ENCODE measurements around the gene HPS6.
"Not testable (repeated sequence)": the region's sequence is repeated elsewhere in the genome, so short reads cannot be mapped to it uniquely, and the experiment has no call there.

HPS6 gene

GRCh38 chr10:102064868-102065560 lies at the start of gene HPS6:
HPS6 (plus strand) TSS chr10:102065349; CDS start chr10:102065475, 126 bp downstream.
- peak; percentile 83 to 86 for DNase-seq (ENCODE audit: extremely low read depth in 1 of 2, low read depth in 1 of 2)

- DNase-seq (ENCODE audit: extremely low read depth in 1 of 2, low read depth in 1 of 2), result no peak
Measured at GRCh38 chr10:102016416-102016815, 48.7 kb upstream of the HPS6 start.

GRCh38 chr10:102017295-102017694 lies 47.9 kb upstream of the HPS6 start:
- DNase-seq (ENCODE audit: extremely low read depth in 1 of 2, low read depth in 1 of 2), result no peak

- DNase-seq (ENCODE audit: extremely low read depth in 1 of 2, low read depth in 1 of 2), result no peak
Measured at GRCh38 chr10:102020938-102021337, 44.2 kb upstream of the HPS6 start.

GRCh38 chr10:102024799-102025198 lies 40.4 kb upstream of the HPS6 start:
- no peak for DNase-seq (ENCODE audit: extremely low read depth in 1 of 2, low read depth in 1 of 2)

- no peak for DNase-seq (ENCODE audit: extremely low read depth in 1 of 2, low read depth in 1 of 2)
Measured at GRCh38 chr10:102027261-102027660, 37.9 kb upstream of the HPS6 start.

- DNase-seq (ENCODE audit: extremely low read depth in 1 of 2, low read depth in 1 of 2), result no peak
Measured at GRCh38 chr10:102033787-102034186, 31.4 kb upstream of the HPS6 start.

- not testable (repeated sequence) for DNase-seq (ENCODE audit: extremely low read depth in 1 of 2, low read depth in 1 of 2)
Measured at GRCh38 chr10:102035807-102036206, 29.3 kb upstream of the HPS6 start.

- DNase-seq (ENCODE audit: extremely low read depth in 1 of 2, low read depth in 1 of 2), result no peak
Measured at GRCh38 chr10:102038410-102038809, 26.7 kb upstream of the HPS6 start.

GRCh38 chr10:102040305-102041050 lies 24.7 kb upstream of the HPS6 start:
- DNase-seq (ENCODE audit: extremely low read depth in 1 of 2, low read depth in 1 of 2), result no peak

GRCh38 chr10:102045292-102045691 lies 19.9 kb upstream of the HPS6 start:
- no peak for DNase-seq (ENCODE audit: extremely low read depth in 1 of 2, low read depth in 1 of 2)

GRCh38 chr10:102046095-102046494 lies 19.1 kb upstream of the HPS6 start:
- DNase-seq (ENCODE audit: extremely low read depth in 1 of 2, low read depth in 1 of 2), result no peak

- DNase-seq (ENCODE audit: extremely low read depth in 1 of 2, low read depth in 1 of 2), result not testable (repeated sequence)
Measured at GRCh38 chr10:102054881-102055646, 10.1 kb upstream of the HPS6 start.

GRCh38 chr10:102055647-102056419 lies 9.3 kb upstream of the HPS6 start, which contains the start of gene ARMH3:
ARMH3 (minus strand) TSS chr10:102056173; CDS start chr10:102040114, 16,059 bp downstream.
- peak; percentile 79 to 87 for DNase-seq (ENCODE audit: extremely low read depth in 1 of 2, low read depth in 1 of 2)

GRCh38 chr10:102059987-102060386 lies 5.2 kb upstream of the HPS6 start:
- DNase-seq (ENCODE audit: extremely low read depth in 1 of 2, low read depth in 1 of 2), result no peak

- no peak for DNase-seq (ENCODE audit: extremely low read depth in 1 of 2, low read depth in 1 of 2)
Measured at GRCh38 chr10:102064503-102064867, 664 bp upstream of the HPS6 start.

- DNase-seq (ENCODE audit: extremely low read depth in 1 of 2, low read depth in 1 of 2), result no peak
Measured at GRCh38 chr10:102065561-102066398, 631 bp downstream of the HPS6 start.

- DNase-seq (ENCODE audit: extremely low read depth in 1 of 2, low read depth in 1 of 2), result no peak
Measured at GRCh38 chr10:102066399-102067088, 1.4 kb downstream of the HPS6 start.
